ENCODE measurements around the gene ROCK1.

DNA sequence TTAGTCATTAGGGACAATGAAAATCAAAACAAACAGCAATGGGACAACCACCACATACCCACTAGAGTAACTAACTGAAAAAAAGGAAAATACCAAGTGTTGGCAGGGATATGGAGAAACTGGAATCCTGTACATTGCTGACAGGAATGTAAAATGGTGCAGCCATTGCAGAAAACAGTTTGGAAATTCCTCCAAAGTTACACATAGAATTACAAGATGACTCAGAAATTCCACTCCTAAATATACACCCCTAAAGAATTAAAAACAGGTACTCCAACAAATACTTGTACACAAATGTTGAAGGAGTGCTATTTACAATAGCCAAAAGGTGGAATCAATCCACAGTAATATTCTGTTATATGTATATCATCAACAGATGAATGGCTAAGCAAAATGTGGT, 110.9 kb downstream of the ROCK1 start:
- no peak for TF ChIP-seq POLR2A (IDR thresholded peaks at IDR 0.05; ENCODE audit: low read length)
- TF ChIP-seq GATA1 (IDR thresholded peaks at IDR 0.05; ENCODE audit: low read depth, low read length), result no peak
